ENCODE results near the gene FOCAD.

FOCAD gene

GRCh38 chr9:20904995-20905394, 220.9 kb downstream of the FOCAD start:
- TF ChIP-seq CTCF (IDR thresholded peaks at IDR 0.05; ENCODE audit: low read length, missing control alignments): no peak
- DNase-seq (ENCODE audit: low read depth): no peak
- H3K4me3 ChIP-seq (replicated peaks; ENCODE audit: low read depth, low read length): no peak overlapping the region

GRCh38 chr9:20906326-20906725, 222.3 kb downstream of the FOCAD start:
- DNase-seq (ENCODE audit: low read depth): no peak
- H3K4me3 ChIP-seq (replicated peaks; ENCODE audit: low read depth, low read length): no peak overlapping the region
- TF ChIP-seq CTCF (IDR thresholded peaks at IDR 0.05; ENCODE audit: low read length, missing control alignments): no peak

- TF ChIP-seq CTCF (IDR thresholded peaks at IDR 0.05; ENCODE audit: low read length, missing control alignments): no peak
- DNase-seq (ENCODE audit: low read depth): no peak
- no peak overlapping the region for H3K4me3 ChIP-seq (replicated peaks; ENCODE audit: low read depth, low read length)
Observed at GRCh38 chr9:20908461-20908860, 224.4 kb downstream of the FOCAD start.

GRCh38 chr9:20914556-20914955, 230.5 kb downstream of the FOCAD start:
- no peak for TF ChIP-seq CTCF (IDR thresholded peaks at IDR 0.05; ENCODE audit: low read length, missing control alignments)
- DNase-seq (ENCODE audit: low read depth): no peak
- no peak overlapping the region for H3K4me3 ChIP-seq (replicated peaks; ENCODE audit: low read depth, low read length)

- H3K4me3 ChIP-seq (replicated peaks; ENCODE audit: low read depth, low read length): no peak overlapping the region
- TF ChIP-seq CTCF (IDR thresholded peaks at IDR 0.05; ENCODE audit: low read length, missing control alignments): no peak
- DNase-seq (ENCODE audit: low read depth): no peak
Observed at GRCh38 chr9:20921362-20921761, 237.3 kb downstream of the FOCAD start.

- H3K4me3 ChIP-seq (replicated peaks; ENCODE audit: low read depth, low read length): no peak overlapping the region
- TF ChIP-seq CTCF (IDR thresholded peaks at IDR 0.05; ENCODE audit: low read length, missing control alignments): no peak
- no peak for DNase-seq (ENCODE audit: low read depth)
Observed at GRCh38 chr9:20925256-20926045, 241.4 kb downstream of the FOCAD start.

- no peak overlapping the region for H3K4me3 ChIP-seq (replicated peaks; ENCODE audit: low read depth, low read length)
- TF ChIP-seq CTCF (IDR thresholded peaks at IDR 0.05; ENCODE audit: low read length, missing control alignments): no peak
- no peak for DNase-seq (ENCODE audit: low read depth)
Observed at GRCh38 chr9:20929276-20929675, 245.2 kb downstream of the FOCAD start.

All from fibroblast of pulmonary artery (primary cell).